ENCODE data around the gene MCC.

MCC gene

DNA sequence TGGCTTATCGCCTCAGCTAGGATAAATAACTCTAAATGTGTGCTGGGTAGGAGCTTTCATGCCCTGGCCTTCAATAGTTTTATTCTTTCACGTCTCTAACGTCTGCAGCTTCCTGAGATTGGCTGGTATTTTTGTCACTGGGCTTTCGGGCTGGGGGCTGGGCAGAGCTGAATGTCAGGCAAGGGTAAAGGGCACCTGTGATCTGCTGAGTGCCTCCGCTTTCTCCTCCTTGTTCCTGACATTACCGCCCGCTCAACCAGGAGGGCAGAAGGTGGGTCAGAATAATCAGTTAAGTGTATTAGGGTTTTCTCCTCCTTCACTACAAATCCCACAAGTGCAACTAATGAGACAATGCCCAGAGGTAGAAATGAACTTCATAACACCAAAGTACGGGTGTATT lies 270.1 kb downstream of the MCC start:
- DNase-seq = no peak

DNA sequence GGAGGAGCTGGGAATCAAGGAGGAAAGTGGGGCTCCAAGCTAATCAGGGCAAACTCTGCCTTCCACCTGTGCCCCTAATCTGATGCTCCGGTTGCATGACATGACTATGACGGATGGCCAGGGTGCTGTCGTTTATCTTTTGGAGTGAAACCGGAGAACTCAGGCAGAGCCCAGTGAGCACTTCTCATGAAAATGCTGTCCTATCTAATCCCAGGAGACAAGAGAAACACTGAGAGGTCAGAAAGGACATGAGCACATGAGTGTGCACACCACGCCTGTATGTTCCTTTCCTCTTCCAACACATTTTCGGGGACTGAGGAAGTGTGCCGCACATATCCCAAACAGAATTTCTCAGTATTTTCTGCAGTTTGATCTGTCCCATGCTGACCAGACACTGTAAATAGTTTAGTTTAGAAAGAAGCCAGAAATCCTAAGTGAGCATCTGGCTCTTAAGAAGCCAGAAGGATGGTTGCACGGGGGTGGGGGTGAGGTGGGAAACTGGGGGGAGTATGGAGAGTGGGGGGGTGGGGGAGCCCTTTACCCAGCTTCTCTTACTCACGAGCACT lies 270.6 kb downstream of the MCC start:
- no peak for DNase-seq

DNA sequence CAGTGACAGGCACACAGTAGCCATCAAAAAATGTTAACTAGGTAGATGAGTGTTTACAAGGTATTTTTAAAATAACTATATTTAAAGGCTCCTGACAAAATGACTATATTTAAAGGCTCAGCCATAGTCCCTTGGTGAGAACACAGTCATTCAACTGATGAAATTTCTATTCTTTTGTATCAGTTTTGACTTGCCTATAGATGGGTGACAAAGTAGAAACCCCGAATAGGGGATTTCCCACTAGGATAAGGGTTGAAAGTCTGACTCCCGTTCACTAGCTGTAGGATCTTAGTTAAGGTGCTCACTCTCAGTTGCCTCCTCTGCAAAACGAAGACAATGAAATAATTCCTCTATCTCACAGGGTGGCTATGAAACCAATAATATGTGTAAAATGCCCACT lies 271.7 kb downstream of the MCC start:
- no peak for DNase-seq

DNA sequence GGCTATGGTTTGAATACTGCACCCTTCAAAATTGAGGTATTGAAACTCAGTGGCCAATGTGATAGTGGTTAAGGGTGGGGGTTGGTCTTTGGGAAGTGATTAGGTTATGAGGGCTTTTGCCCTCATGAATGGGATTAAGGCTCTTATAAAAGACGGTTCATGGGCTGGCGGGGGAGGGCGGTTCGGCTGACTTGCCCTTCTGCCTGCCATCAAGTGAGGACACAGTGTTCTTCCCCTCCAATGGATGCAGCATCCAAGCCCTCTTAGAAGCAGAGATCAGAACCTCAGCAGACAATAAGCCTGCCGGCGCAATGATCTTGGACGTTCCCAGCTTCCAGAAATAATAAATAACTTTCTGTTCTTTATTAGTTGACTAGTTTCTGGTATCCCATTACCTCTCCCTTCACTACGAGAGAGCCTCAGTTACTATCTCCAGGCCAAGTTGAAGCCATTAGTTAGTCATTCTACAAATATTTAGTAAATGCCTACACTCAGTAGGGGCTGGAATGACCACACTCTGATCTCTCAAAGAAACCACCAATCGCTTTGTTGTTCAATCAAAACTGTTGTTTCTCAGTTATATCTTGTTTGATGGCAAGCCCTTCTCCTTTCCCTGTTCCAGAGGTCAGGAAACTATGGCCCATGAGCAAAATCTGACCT lies 272.7 kb downstream of the MCC start:
- no peak for DNase-seq

DNA sequence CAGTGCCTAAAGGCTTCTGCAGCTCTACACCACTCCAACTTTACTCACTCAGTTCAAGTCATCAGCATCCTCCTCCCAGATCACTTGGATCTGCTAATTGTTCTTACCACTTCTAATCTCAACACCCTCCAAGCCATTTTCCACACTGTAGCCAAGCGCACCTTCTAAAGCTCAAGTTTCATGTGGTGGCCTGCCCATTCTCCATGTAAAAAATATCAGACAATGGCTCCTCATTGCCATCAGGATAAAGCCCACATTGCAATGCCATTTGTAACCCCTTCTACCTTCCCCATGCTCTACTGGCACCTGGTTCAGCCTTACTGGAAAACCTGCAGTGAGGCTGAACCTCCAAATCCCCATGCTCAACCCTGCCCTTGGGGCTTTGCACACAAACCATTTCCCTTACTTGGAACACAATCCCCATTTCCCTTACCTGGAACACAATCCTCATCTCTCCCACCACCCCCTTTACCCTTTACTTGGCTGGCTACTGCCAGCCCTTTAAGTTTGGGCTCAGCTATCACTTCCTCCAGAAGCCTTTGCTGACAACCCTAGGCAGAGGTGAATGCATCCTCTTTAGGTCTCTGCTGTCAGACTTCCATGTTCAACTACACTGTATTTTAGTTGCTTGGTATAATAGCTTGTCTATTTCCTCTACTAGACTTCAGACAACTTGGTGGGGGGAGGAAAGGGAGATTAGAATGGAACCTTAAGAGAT lies 273.5 kb downstream of the MCC start:
- no peak for DNase-seq

DNA sequence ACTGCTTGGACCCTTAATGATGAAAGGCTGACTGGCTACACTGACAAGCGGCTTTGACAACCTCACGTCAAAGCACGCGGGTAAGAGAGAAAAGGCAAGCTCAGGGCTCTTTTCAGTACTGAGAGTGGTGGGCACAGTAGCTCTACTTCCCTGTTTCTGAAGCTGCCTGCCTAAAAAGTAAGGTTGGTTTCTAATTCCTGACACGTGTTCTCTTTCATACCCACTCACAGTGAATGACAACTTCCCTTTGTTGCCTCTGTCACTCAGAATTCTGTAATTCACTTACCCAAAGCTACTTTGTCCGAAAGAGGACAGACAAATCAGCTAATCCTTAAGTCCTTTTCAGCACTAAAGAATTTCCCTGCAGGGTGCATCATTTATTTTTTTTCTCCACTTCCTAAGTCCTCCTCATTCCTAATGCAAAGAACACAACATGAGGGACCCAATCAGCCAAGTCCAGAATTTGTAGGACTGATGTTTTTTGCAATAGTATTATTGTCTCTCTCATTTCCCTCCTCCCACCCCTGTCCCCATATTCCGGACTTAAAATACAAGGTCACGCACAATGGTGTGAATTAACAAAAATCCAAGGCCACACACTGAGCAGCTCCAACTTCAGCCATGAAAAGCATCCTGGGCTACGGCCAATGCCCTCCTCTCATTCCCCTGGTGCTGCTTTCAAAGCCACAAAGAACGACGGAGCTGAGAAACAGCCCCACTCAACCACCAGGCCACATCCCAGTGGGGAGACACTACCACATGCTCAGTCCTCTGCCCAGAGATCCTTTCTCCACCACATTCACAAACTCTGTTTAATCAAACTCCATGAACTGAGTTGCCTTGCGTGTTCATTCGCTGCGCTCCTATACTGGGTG lies 274.5 kb downstream of the MCC start:
- DNase-seq = no peak

DNA sequence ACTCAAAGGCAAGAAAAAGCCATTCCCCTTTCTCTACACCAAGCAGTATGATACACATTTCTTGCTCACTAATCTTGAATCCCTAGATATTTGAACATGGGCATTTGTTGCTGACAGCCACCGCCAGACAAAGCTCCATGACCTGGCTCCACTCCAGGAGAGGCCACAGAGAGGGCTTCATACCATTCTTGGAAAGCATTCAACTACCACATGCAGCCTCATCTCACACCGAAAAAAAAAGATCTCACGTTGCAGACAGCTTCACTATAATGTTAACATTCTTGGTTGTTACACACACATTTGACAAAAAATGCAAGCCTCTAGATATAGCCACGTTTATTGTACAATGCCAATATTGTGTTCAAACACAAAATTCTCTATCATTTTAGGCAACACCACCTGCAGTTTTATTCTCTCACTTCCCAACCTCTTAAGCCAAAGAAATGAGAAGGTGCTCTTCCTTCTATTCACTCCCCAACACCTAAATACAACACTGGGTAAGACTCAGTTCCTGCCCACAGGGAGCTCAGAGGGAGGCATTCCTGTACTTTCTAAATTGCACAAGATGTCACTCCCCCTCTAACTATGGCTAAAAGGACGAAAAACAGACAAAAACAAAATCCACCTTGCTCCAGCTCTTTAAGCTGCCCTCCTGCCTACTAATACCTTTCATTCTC lies 275.9 kb downstream of the MCC start:
- no peak for DNase-seq

DNA sequence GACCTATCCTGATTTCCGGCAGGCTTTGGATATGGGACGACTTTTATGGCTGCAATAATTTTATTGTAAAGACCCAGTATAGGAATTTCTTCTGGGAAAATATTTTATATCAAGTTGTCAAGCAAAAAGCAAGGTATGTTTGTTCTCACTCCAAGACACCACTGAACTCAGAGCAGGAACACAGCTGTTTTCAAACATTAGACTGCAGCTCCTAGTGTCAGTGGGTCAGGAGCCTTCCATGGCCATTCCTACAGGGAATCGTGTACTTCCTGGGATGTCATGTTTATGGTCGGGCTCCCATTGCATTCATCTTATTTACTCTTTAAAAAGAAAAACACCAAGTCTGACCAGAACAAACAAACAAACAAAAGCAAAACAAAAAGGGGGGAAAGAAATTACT lies 278.8 kb downstream of the MCC start:
- DNase-seq = no peak

DNA sequence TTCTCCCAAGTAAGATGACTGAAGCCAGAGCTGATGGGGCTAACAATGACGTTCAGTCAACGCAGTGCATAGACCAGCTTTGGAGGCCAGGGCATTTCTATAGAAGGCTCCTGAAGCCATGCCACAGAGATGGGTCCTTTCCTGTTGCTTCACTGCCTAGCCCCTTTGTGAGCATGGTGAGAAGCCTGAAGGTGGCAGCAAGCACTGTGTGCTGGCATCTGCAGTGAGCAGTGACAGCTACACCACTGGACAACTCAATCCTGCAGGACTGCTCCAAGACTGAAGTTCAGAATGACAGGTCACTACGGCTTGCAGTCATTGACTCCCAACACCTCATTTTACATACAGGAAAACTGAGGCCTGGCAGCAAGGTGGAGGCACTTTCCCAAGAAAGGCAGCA lies 282.4 kb downstream of the MCC start:
- no peak for DNase-seq

DNA sequence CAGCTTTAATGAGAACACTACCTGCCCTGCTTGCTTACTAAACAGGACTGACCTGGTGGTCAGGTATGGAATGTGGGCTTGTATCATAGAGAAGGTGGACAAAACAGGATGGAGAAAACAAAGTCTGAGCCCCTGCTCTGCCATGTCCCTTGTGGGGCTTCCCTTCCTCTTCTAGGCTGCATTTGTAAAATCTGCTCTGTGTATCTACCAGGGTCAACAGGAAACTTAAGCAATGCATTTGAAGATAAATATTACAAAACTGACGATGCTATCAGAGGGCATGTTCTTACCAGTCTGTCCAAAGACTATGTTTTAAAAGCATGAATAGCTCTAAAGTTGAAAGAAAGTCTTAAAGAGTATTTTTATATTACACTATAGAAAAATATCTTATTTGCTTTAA lies 282.9 kb downstream of the MCC start:
- no peak for DNase-seq

DNA sequence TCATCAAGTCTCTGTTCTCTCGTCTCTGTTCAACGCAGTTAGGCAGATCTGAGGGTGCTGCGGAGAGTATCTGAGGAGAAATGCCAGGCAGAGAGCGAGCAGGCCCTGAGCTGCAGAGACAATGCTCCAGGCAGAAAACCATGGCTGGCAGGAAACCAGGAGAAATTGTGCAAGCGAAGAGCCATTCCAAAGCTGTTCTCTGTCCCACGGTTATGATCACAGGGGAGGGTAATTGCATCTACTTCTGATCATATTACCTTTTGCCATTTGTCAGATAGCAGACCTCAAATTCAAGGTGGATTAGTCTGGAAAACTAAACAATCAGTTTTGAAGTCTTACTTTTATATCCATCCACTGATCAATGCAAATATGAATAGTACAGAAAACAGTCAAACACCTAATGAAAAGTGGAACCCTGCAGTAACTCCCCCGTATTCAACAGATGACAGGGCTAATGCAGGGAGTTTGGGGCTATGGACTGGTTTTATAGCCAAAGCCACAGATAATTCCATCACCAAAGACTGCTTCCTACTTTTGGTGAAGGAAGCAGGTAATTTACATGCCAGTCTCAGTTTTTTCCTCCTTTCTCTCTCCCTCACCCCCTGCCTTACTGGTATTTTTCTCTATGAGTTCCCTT lies 283.6 kb downstream of the MCC start:
- no peak for DNase-seq

DNA sequence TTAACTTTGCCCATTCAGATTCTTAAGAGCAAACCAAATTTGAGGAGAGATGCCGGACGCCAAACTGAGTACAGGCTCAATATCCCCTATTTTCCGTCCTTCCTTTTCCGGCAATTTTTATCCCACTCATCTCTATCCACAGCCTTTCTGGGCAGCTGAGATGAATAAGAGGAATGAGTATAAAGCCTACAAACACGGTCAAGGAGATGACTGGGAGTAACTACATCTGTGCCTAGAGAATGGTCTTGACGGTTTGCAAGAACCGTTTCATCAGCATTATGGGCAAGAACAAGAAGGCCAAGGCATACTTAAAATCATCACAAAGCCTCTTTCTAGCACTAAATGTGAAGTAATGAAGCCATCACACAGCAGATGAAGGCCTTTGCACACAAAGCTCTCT lies 284.3 kb downstream of the MCC start:
- DNase-seq = no peak

DNA sequence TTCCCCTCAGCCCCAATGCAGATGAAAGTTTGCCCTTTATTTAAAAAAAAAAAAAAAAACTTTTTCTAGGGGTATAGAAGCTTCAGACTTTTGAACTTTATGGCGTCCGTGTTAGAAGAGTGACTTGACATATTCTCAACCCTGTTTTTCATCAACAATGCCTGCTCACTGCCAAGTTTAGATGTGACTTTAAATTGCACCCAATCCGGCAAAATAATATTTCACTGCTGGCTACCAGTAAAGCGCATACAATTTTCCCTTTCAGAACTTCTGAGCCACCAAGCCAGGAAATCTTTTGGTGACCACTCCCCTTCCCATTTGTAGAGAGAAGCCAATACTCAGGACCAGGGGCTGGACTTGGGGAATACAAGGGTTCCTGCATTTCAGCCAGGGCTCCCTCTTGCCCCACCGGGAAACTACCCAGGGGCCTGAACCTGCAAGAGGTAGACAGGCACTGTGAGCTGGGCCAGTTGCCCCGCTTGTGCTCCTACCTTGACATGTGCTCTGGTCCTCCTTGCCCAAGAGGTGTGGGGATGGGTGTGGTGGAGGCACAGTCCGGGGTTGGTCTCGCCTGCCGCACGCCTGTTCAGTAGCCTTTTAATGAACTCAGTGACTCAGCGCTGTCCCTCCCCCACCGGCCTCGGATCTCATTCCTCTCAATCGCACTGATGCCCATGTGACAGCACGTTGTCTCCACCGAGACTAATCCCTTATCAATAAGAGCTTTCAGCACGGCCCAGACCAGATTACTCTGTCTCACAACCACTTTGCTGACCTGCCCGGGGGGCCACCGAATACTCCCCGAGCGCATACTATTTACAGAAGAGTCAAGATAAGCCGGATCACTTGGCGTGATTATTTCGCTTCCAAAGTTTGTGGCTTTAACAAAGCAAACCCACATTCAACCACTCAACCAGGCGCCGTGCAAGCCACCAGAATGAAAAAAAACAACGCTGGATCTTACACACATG lies 285.2 kb downstream of the MCC start:
- DNase-seq = no peak

DNA sequence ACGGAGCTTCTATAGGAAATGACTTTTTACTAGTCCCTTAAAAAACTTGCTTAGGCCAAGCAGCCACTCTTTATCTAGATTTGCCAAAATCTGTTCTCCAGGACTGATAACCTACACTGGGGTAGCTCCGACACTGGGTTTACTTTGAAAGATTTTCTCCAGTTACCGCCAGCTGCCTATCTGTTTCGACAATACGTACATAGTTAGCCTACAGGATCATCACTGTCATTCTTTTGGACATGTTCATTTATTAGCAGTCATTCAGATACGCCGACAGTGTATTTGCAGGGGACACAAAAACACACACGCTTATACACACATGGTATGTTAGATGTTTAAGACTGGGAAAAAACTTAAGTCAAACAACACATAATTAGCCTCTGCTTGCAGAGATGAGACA lies 286.0 kb downstream of the MCC start:
- no peak for DNase-seq

DNA sequence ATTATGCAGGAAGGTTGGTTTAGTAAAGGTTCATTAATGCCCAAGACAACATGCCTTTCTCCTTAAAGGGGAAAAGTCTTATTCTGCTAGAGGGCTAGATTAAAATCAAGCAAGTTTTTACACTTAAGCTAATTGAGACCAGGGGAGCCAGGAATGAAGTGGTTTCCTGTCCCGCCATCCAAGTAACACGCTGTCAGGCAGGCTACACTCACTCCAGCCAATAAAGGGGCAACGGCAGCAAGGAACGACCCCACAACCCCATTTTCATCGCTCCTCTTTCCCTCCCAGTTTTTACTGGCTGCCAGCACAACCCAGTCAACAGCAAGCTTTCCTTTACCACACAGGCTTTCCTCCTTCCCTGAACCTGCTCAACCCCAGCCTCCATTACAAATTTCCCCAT lies 286.5 kb downstream of the MCC start:
- DNase-seq = no peak

DNA sequence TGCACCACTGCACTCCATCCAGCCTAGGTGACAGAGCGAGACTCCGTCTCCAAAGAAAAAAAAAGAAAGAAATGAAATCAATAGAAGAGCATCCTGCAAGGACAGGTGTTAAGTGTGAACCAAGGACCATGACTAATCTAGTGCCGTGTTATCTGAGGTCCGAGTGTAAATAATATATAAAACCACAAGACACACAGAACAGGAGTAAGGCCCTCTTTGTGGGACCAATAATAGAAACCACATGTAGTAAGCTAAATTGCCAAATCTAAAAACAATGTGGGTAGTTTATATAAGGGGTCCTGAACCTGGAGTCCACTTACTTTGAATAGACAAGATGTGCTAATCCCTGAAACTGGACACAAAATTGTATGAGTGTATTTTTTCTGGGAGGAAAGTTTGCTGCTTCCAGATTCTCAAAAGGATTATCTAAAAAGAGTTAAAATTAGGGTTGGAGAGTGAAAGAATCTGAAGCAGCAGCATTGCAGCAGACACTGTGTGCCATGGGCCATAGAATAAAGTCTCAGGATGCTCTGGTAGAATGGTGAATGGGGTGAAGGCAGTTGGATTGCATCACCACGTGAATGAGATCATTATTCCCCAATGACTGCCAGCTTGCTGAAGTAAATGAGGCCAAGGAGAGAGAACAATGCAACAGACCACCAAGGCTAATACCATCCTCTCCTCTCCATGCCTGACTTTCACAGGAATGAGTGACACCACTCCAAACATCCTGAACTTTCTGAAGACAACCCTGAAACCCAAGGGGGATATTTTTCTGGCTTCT lies 288.9 kb downstream of the MCC start:
- no peak for DNase-seq

DNA sequence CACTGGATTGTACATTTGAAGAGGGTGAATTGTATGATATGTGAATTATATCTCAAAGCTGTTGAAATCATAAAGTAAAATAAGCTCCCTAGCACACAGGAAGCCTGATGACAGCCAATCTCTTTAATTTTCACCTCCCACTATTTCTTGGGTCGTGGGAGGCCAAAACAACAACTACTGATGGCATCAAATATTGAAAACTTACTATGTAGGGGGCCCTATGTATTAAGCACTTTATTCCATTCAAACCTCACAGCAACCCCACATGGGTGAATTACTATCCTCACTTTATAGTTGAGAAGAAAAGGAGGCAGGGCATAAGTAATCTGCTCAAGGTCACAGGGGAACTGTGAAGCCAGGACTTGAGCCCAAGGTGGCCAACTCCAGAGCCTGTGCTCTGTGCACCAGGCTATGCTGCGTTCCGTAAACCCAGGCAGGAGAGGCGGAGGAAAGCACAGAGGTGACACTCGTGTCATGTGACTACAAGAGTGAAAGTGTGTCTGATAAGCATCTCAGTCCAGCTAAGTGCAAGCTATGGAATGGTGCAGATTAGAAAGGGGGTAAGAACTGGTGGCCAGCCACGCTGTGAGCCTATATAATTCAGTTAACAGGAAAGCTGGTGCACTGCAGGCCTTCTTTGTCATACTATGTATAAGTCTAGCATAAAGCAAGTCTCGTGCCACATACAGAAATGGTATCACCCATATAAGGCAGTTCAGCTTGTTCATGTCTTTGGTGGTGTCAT lies 290.6 kb downstream of the MCC start:
- no peak for DNase-seq

DNA sequence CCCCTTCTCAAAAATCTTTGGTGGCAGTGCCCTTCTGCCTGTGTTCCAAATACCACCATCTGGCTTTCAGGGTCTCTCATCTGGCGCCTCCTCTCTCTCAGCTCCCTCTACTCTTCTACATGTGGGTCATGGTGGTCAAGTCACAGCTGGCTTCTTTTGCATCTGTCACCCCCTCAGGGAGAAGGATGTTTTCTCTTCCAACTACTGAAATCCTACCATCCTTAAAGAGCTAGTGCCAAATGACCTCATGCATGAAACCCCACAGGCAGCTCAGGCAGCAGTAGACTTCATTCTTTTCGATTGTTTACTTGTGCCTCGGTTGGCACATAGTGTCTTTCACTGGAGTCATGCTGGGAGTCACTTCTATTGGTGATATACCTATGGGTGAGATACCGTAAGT lies 292.5 kb downstream of the MCC start:
- no peak for DNase-seq

DNA sequence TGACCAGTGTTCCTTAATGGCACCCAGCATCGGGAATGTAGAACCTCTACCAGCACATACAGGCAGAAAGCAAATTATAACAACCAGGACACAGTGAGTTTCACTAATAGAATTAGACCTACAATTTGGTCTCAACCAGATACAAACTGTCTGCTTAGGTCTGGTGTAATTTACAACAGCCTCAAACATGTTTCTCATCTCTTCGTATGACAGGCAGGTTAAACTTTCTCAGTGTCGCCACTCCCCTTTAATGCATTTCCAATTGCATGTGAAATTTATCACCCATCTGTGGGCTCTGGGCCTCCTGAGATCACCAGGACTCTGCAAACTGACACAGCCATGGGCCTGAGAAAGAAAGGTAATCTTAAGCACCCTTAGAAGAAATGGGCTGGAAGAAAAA lies 293.0 kb downstream of the MCC start:
- no peak for DNase-seq

DNA sequence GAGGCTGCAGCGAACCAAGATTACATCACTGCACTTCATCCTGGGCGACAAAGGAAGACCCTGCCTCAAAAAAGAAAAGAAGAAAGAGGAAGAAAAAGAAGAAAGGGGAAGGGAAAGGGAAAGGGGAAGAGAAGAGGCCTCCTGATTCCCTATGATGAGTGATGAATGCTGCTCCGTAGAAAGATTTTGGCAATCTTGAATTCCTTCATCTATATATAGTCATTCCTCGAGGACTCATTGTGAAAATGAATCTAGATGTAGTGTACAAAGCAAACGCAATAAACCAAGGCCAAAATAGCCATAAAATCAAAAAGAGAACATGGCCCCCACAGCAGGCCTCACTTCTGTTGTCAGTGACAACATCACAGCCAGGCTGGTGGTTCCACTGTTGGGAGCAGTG lies 293.7 kb downstream of the MCC start:
- DNase-seq = no peak

Data from CD4-positive, alpha-beta T cell treated with Interleukin-17A for 1 hour (primary cell).